Left ventricle myocardium inferior (tissue), 1 donor: ENCODE results near the gene GRWD1. TPM values are rescaled to one million over a fixed set of nuclear protein-coding genes. Genes with fewer than 3 reads are reported as not detected.

ENCODE experiments used
- DNase-seq: peaks from one replicate; pipeline ENCODE4 v3.0.0-alpha.2; 2020
- H3K27ac ChIP-seq: fragments of 200-600 bp; replicated peaks from 2 replicates; pipeline ENCODE4 v1.8.0; 2021
- H3K27me3 ChIP-seq: fragments of 200-600 bp; 2 replicates; pipeline ENCODE4 v1.8.0; 2021; ENCODE audit warnings: low read depth
- H3K36me3 ChIP-seq: fragments of 200-600 bp; 2 replicates; pipeline ENCODE4 v1.8.0; 2021
- H3K4me1 ChIP-seq: fragments of 200-600 bp; 2 replicates; pipeline ENCODE4 v1.8.0; 2021
- H3K4me3 ChIP-seq: fragments of 200-600 bp; 2 replicates; pipeline ENCODE4 v1.8.0; 2021; ENCODE audit warnings: mild to moderate bottlenecking, moderate library complexity
- H3K9me3 ChIP-seq: fragments of 200-600 bp; replicated peaks from 2 replicates; pipeline ENCODE4 v1.8.0; 2021
- CTCF ChIP-seq: fragments of 200-600 bp; IDR thresholded peaks from 2 replicates; pipeline ENCODE4 v1.8.0; 2021; ENCODE audit warnings: antibody characterized with exemption, mild to moderate bottlenecking, borderline replicate concordance
- intact Hi-C: fragments of 100-400 bp; cut with micrococcal nuclease; formaldehyde crosslinking; loops from one replicate; pipeline ENCODE4 v1.11.0; 2022
- total RNA-seq: library from RNA; stranded (reverse); fragmentation: NEBNext Ultra II Directional; extraction: Animal tissue kit (Norgen Biotek cat#: 25700); gene quantifications from one replicate; pipeline ENCODE4 v1.2.1, GENCODE V29; 2021
- donor health status: DM: no; HTN: yes; CAD: no; lungs with severe emphysema.

GRWD1 gene
- total RNA-seq, 1 donor from 2014 or later = 17.0 TPM

- Histone ChIP-seq H3K27ac (no peak overlapping the region), H3K36me3 (no peaks in the 10 kb centered on the region), H3K27me3 (peaks cover 27% of the 10 kb centered on the region), H3K9me3 (no peaks in the 10 kb centered on the region), H3K4me1 (no peaks in the 10 kb centered on the region), H3K4me3 (no peak overlapping the region)
- no peak for DNase-seq
- intact Hi-C loops = no loop called here
- TF ChIP-seq CTCF = no peak
Observed at GRCh38 chr19:48433337-48433736, 12.4 kb upstream of the GRWD1 start.

GRCh38 chr19:48436586-48436985 is 9.2 kb upstream of the GRWD1 start:
- intact Hi-C loops = no loop called here
- TF ChIP-seq CTCF = no peak

GRCh38 chr19:48441360-48442050 is 4.3 kb upstream of the GRWD1 start:
- no peak for TF ChIP-seq CTCF
- Histone ChIP-seq H3K27ac (no peak overlapping the region), H3K9me3 (no peaks in the 10 kb centered on the region), H3K4me1 (peaks cover 27% of the 10 kb centered on the region), H3K36me3 (no peaks in the 10 kb centered on the region), H3K27me3 (peaks cover 54% of the 10 kb centered on the region), H3K4me3 (no peak overlapping the region)
- intact Hi-C loops = no loop called here
- no peak for DNase-seq

More at GRCh38 chr19:48436586-48436985, 9.2 kb upstream of the GRWD1 start:
- Histone ChIP-seq H3K27ac (no peak overlapping the region), H3K36me3 (no peaks in the 10 kb centered on the region), H3K27me3 (peaks cover 47% of the 10 kb centered on the region), H3K4me1 (no peaks in the 10 kb centered on the region), H3K9me3 (no peaks in the 10 kb centered on the region), H3K4me3 (no peak overlapping the region)
- DNase-seq = no peak

GRCh38 chr19:48442116-48443035 is 3.4 kb upstream of the GRWD1 start:
- no peak for DNase-seq
- H3K36me3 ChIP-seq = peaks cover 6% of the 10 kb centered on the region
- peaks cover 30% of the 10 kb centered on the region for H3K4me1 ChIP-seq
- H3K27me3 ChIP-seq = peaks cover 46% of the 10 kb centered on the region
- no peak overlapping the region for H3K27ac ChIP-seq
- H3K4me3 ChIP-seq = no peak overlapping the region
- no peaks in the 10 kb centered on the region for H3K9me3 ChIP-seq
- TF ChIP-seq CTCF = no peak
- intact Hi-C loops = no loop called here

- no peak for TF ChIP-seq CTCF
- no peak for DNase-seq
- Histone ChIP-seq H3K9me3 (no peaks in the 10 kb centered on the region), H3K4me3 (peak overlapping the region; percentile 96), H3K27me3 (peaks cover 44% of the 10 kb centered on the region), H3K36me3 (peaks cover 14% of the 10 kb centered on the region), H3K4me1 (peaks cover 35% of the 10 kb centered on the region), H3K27ac (no peak overlapping the region)
- intact Hi-C loops = no loop called here
Observed at GRCh38 chr19:48443256-48443655, 2.5 kb upstream of the GRWD1 start.
